Natural killer cell (primary cell): ENCODE data around the gene SRP72. TPM values are rescaled to one million over a fixed set of nuclear protein-coding genes. Genes with fewer than 3 reads are reported as not detected.

Source experiments
- ATAC-seq, 3 donors: fragments of 150-1000 bp in 2 of 3; fragments of 200-7000 bp in 1 of 3; cut with Tn5 transposase; 1 replicate in 1 of 3; 2 replicates in 2 of 3; pipeline ENCODE4 v1.10.0; 2021; ENCODE audit warnings: mild to moderate bottlenecking in 2 of 3, moderate library complexity in 2 of 3
- DNase-seq, 2 donors: peaks; one replicate each; pipeline versions ENCODE4 v3.0.0 to v3.0.0-alpha.2; 2013 to 2021; ENCODE audit warnings: mixed read lengths in 1 of 2
- H3K27ac ChIP-seq: one replicate; pipeline ENCODE4 v1.5.1; 2013; ENCODE audit warnings: mild to moderate bottlenecking, low read length
- H3K27me3 ChIP-seq: one replicate; pipeline ENCODE4 v1.6.1; 2013; ENCODE audit warnings: low read length; ENCODE audit not compliant: control insufficient read depth, insufficient read depth
- H3K36me3 ChIP-seq: one replicate; pipeline ENCODE4 v1.6.1; 2013; ENCODE audit warnings: low read length; ENCODE audit not compliant: control insufficient read depth, insufficient read depth
- H3K4me1 ChIP-seq: one replicate; pipeline ENCODE4 v1.6.1; 2013; ENCODE audit warnings: low read length; ENCODE audit not compliant: control insufficient read depth, insufficient read depth
- H3K4me3 ChIP-seq: one replicate; pipeline ENCODE4 v1.5.1; 2013; ENCODE audit warnings: low read length
- H3K9me3 ChIP-seq: one replicate; pipeline ENCODE4 v1.6.1; 2013; ENCODE audit warnings: low read length; ENCODE audit not compliant: control insufficient read depth, insufficient read depth
- H3K27ac Mint-ChIP-seq, 2 donors: one replicate each; pipeline ENCODE4 v1.8.0; 2022; ENCODE audit warnings: mild to moderate bottlenecking in 2 of 2, mixed read lengths in 2 of 2, moderate library complexity in 1 of 2
- H3K27me3 Mint-ChIP-seq, 2 donors: one replicate each; pipeline ENCODE4 v1.8.0; 2022; ENCODE audit warnings: low read depth in 2 of 2, mixed read lengths in 2 of 2
- H3K36me3 Mint-ChIP-seq: one replicate; pipeline ENCODE4 v1.8.0; 2022; ENCODE audit warnings: mixed read lengths
- H3K4me1 Mint-ChIP-seq, 2 donors: one replicate each; pipeline ENCODE4 v1.8.0; 2022; ENCODE audit warnings: mixed read lengths in 2 of 2
- H3K4me3 Mint-ChIP-seq: one replicate; pipeline ENCODE4 v1.8.0; 2022; ENCODE audit warnings: mild to moderate bottlenecking, moderate library complexity, mixed read lengths
- H3K9me3 Mint-ChIP-seq, 2 donors: one replicate each; pipeline ENCODE4 v1.8.0; 2022; ENCODE audit warnings: mixed read lengths in 2 of 2
- CTCF ChIP-seq: fragments of 200-600 bp; IDR thresholded peaks from one replicate; pipeline ENCODE4 v1.8.0; 2022; ENCODE audit warnings: antibody characterized with exemption
- WGBS: methylation state at CpG from one replicate; pipeline ENCODE4 v1.1.7; 2013; ENCODE audit warnings: missing lambda C conversion rate; ENCODE audit not compliant: insufficient coverage; 5-methylcytosine and 5-hydroxymethylcytosine counted together
- intact Hi-C: fragments of 100-400 bp; cut with micrococcal nuclease; formaldehyde crosslinking; loops from one replicate; pipeline ENCODE4 v1.14.2; 2022
- total RNA-seq, 4 donors: library from RNA; stranded (reverse); fragments of 120-200 nt in 1 of 4; gene quantifications; one replicate each; pipeline versions ENCODE4 v1.2.3 to v1.2.4, GENCODE V29; 2013 to 2022

The SRP72 gene
- total RNA-seq, 3 donors from 2014 or later (not counting 1 experiment from before 2014, with no cell fraction given), result 102 to 131 (median 120) TPM

GRCh38 chr4:56505269-56506130 lies 38.1 kb downstream of the SRP72 start, which contains the start of gene ARL9:
ARL9 (plus strand) TSS chr4:56505791; CDS start chr4:56505863, 72 bp downstream.
- peaks cover 7% of the 10 kb centered on the region for H3K27me3 ChIP-seq
- no peaks in the 10 kb centered on the region for H3K9me3 ChIP-seq
- WGBS, result 9% methylated on average over 56 of the region's 56 CpGs
- ATAC-seq (peak; percentile 78 to 87 (median 86)), DNase-seq (peak; percentile 48 to 79)
- Mint-ChIP-seq H3K9me3 (no peaks in the 10 kb centered on the region), H3K4me1 (peaks cover 11 to 18% of the 10 kb centered on the region in 2 donors), H3K4me3 (peak within 1 kb of the TSS; percentile 94), H3K27me3 (peaks cover 0 to 7% of the 10 kb centered on the region in 2 donors), H3K27ac (peak within 1 kb of the TSS; percentile 24 to 77), H3K36me3 (peaks cover 14% of the 10 kb centered on the region)
- intact Hi-C loops, result no loop called here
- H3K36me3 ChIP-seq, result peaks cover 14% of the 10 kb centered on the region
- no peak within 1 kb of the TSS for H3K27ac ChIP-seq
- H3K4me3 ChIP-seq, result peak within 1 kb of the TSS; percentile 50
- no peak for TF ChIP-seq CTCF
- peaks cover 16% of the 10 kb centered on the region for H3K4me1 ChIP-seq

GRCh38 chr4:56511098-56511497 lies 43.7 kb downstream of the SRP72 start:
- no peak for ATAC-seq
- Histone ChIP-seq H3K4me1 (peaks cover 6% of the 10 kb centered on the region), H3K36me3 (no peaks in the 10 kb centered on the region), H3K27me3 (peaks cover 5% of the 10 kb centered on the region), H3K4me3 (no peak overlapping the region), H3K27ac (no peak overlapping the region), H3K9me3 (no peaks in the 10 kb centered on the region)
- H3K27ac Mint-ChIP-seq, result no peak overlapping the region
- H3K9me3 Mint-ChIP-seq, result no peaks in the 10 kb centered on the region
- DNase-seq, result no peak
- peaks cover 4 to 14% of the 10 kb centered on the region in 2 donors for H3K27me3 Mint-ChIP-seq
- H3K36me3 Mint-ChIP-seq, result no peaks in the 10 kb centered on the region
- intact Hi-C loops, result no loop called here
- no peak overlapping the region for H3K4me3 Mint-ChIP-seq
- peaks cover 9 to 12% of the 10 kb centered on the region in 2 donors for H3K4me1 Mint-ChIP-seq
- no peak for TF ChIP-seq CTCF

- 100% methylated on average over 1 of the region's 1 CpG for WGBS
- Mint-ChIP-seq H3K4me3 (no peak overlapping the region), H3K27me3 (peaks cover 7 to 9% of the 10 kb centered on the region in 2 donors), H3K4me1 (peaks cover 5% of the 10 kb centered on the region in 2 donors), H3K9me3 (no peaks in the 10 kb centered on the region), H3K36me3 (no peaks in the 10 kb centered on the region), H3K27ac (no peak overlapping the region)
- no peaks in the 10 kb centered on the region for H3K4me1 ChIP-seq
- no peaks in the 10 kb centered on the region for H3K27me3 ChIP-seq
- intact Hi-C loops, result no loop called here
- H3K9me3 ChIP-seq, result no peaks in the 10 kb centered on the region
- no peak overlapping the region for H3K27ac ChIP-seq
- no peak for TF ChIP-seq CTCF
- ATAC-seq, result no peak
- no peak overlapping the region for H3K4me3 ChIP-seq
- H3K36me3 ChIP-seq, result no peaks in the 10 kb centered on the region
- no peak for DNase-seq
Measured at GRCh38 chr4:56512166-56512565, 44.7 kb downstream of the SRP72 start.
